HepG2 (cell line): ENCODE measurements around the gene CNOT2. TPM values are rescaled to one million over a fixed set of nuclear protein-coding genes. Genes with fewer than 3 reads are reported as not detected.

ENCODE experiments used
- ATAC-seq: fragments of 200-7000 bp; cut with Tn5 transposase; 3 replicates; pipeline ENCODE4 v1.9.1; 2020; ENCODE audit warnings: mild to moderate bottlenecking, moderate library complexity
- BruUV-seq: library from RNA; stranded (reverse); fragments of 400-500 nt; replicated peaks from 2 replicates; lab custom pipeline; 2021; lab: Mats Ljungman, UMichigan
- CTCF ChIA-PET: fragments of 300-600 bp; formaldehyde crosslinking; extraction: SDS; loops from one replicate; lab custom pipeline; 2021; ENCODE audit warnings: low total read pairs, inconsistent platforms, low intra/inter-chr PET ratio; lab: Yijun Ruan, JAX
- POLR2A ChIA-PET: fragments of 350-600 bp; sonication (Branson Sonifier 250); formaldehyde crosslinking; loops from one replicate; lab custom pipeline; 2020; ENCODE audit warnings: antibody characterized with exemption, inconsistent platforms; lab: Yijun Ruan, JAX
- DNase-seq: peaks from one replicate; pipeline ENCODE4 v3.0.0-alpha.2; 2015; ENCODE audit warnings: low spot score
- FAIRE-seq: peaks from 3 replicates; lab custom pipeline; 2011; peaks lifted over from hg19 to GRCh38; lab: Jason Lieb, UNC
- H2AFZ ChIP-seq: one replicate; pipeline ENCODE4 v1.6.1; 2011; ENCODE audit warnings: low read length, inconsistent platforms
- H3K27ac ChIP-seq: fragments of 300-600 bp; 3 replicates; pipeline ENCODE4 v1.8.0; 2011; ENCODE audit warnings: mixed run types, mild to moderate bottlenecking, mixed read lengths, low read length, inconsistent platforms; ENCODE audit not compliant: insufficient read depth; ENCODE audit errors: extremely low read length
- H3K27me3 ChIP-seq, 2 experiments: fragments of 200-600 bp in 1 of 2; 2 replicates in 1 of 2; 3 replicates in 1 of 2; pipeline versions ENCODE4 v1.6.0 to v1.8.0; 2011; ENCODE audit warnings: low read length in 2 of 2, mild to moderate bottlenecking in 2 of 2, moderate library complexity in 2 of 2, inconsistent platforms in 1 of 2; ENCODE audit not compliant: insufficient read depth in 2 of 2, control insufficient read depth in 1 of 2
- H3K36me3 ChIP-seq, 2 experiments: fragments of 200-600 bp in 1 of 2; replicated peaks in 1 of 2; 2 replicates in 1 of 2; 3 replicates in 1 of 2; pipeline versions ENCODE4 v1.5.1 to v1.8.0; 2011; ENCODE audit warnings: low read length in 2 of 2, inconsistent platforms in 1 of 2; ENCODE audit not compliant: insufficient read depth in 2 of 2, control insufficient read depth in 1 of 2
- H3K4me1 ChIP-seq: 2 replicates; pipeline ENCODE4 v1.5.1; 2012; ENCODE audit warnings: low read length, inconsistent platforms; ENCODE audit not compliant: insufficient read depth
- H3K4me2 ChIP-seq: 2 replicates; pipeline ENCODE4 v1.6.0; 2011; ENCODE audit warnings: low read depth, low read length, inconsistent platforms
- H3K4me3 ChIP-seq, 3 experiments: fragments of 200-600 bp in 1 of 3; sonication (generic), shearing (Covaris generic) in 1 of 3; replicated peaks in 1 of 3; 2 replicates each; pipeline ENCODE4 v1.5.1; 2011 to 2016; ENCODE audit warnings: low read length in 3 of 3, inconsistent platforms in 2 of 3, low read depth in 2 of 3, mild to moderate bottlenecking in 2 of 3, control low read depth in 1 of 3, mixed read lengths in 1 of 3; ENCODE audit not compliant: insufficient read depth in 1 of 3
- H3K79me2 ChIP-seq: one replicate; pipeline ENCODE4 v1.6.1; 2011; ENCODE audit warnings: low read length, inconsistent platforms; ENCODE audit not compliant: insufficient read depth
- H3K9ac ChIP-seq: 2 replicates; pipeline ENCODE4 v1.6.0; 2011; ENCODE audit warnings: mild to moderate bottlenecking, low read depth, low read length, inconsistent platforms; ENCODE audit not compliant: insufficient read depth
- H3K9me3 ChIP-seq: 2 replicates; pipeline ENCODE4 v1.5.1; 2012; ENCODE audit warnings: mild to moderate bottlenecking, low read length
- H4K20me1 ChIP-seq: 2 replicates; pipeline ENCODE4 v1.6.0; 2011; ENCODE audit warnings: inconsistent platforms, mild to moderate bottlenecking, low read length, moderate library complexity; ENCODE audit not compliant: insufficient read depth
- AHR ChIP-seq: IDR thresholded peaks from 2 replicates; pipeline ENCODE4 v1.6.1; 2018; ENCODE audit warnings: missing genetic modification reagents, missing compliant biosample characterization
- ELF3 ChIP-seq: IDR thresholded peaks from 2 replicates; pipeline ENCODE4 v1.6.1; 2016; ENCODE audit warnings: missing genetic modification reagents, missing compliant biosample characterization
- HMGA1 ChIP-seq: sonication (generic); formaldehyde crosslinking; conservative IDR thresholded peaks from 2 replicates; pipeline ENCODE4 v1.4.0; 2020; ENCODE audit warnings: missing genetic modification reagents
- MED8 ChIP-seq: sonication (generic); formaldehyde crosslinking; IDR thresholded peaks from 2 replicates; pipeline ENCODE4 v1.8.1; 2023; ENCODE audit warnings: mild to moderate bottlenecking, missing genetic modification reagents; ENCODE audit not compliant: insufficient replicate concordance
- NFE2L1 ChIP-seq: sonication (generic); formaldehyde crosslinking; IDR thresholded peaks from 2 replicates; pipeline ENCODE4 v1.4.0; 2020; ENCODE audit warnings: missing genetic modification reagents, mild to moderate bottlenecking, borderline replicate concordance
- NR2F6 ChIP-seq, 2 experiments: IDR thresholded peaks; 2 replicates each; pipeline ENCODE4 v1.6.1; 2016; ENCODE audit warnings: antibody characterized with exemption in 1 of 2, mild to moderate bottlenecking in 1 of 2
- RCOR2 ChIP-seq: IDR thresholded peaks from 2 replicates; pipeline ENCODE4 v1.6.1; 2016; ENCODE audit warnings: missing biosample characterization, missing genetic modification reagents
- SP4 ChIP-seq: sonication (generic); formaldehyde crosslinking; IDR thresholded peaks from 2 replicates; pipeline ENCODE4 v1.8.1; 2023; ENCODE audit warnings: mild to moderate bottlenecking, missing genetic modification reagents
- ZNF10 ChIP-seq: sonication (generic); formaldehyde crosslinking; IDR thresholded peaks from 2 replicates; pipeline ENCODE4 v1.4.0; 2020; ENCODE audit warnings: mild to moderate bottlenecking, low read depth, missing genetic modification reagents, borderline replicate concordance
- ZNF180 ChIP-seq: sonication (generic); formaldehyde crosslinking; IDR thresholded peaks from 2 replicates; pipeline ENCODE4 v1.4.0; 2020; ENCODE audit warnings: low read depth, missing genetic modification reagents, borderline replicate concordance
- ZNF232 ChIP-seq: sonication (generic); formaldehyde crosslinking; IDR thresholded peaks from 2 replicates; pipeline ENCODE4 v1.4.0; 2020; ENCODE audit warnings: missing genetic modification reagents, borderline replicate concordance
- ZNF570 ChIP-seq: sonication (generic); formaldehyde crosslinking; IDR thresholded peaks from 2 replicates; pipeline ENCODE4 v1.4.0; 2020; ENCODE audit warnings: mild to moderate bottlenecking, missing genetic modification reagents, borderline replicate concordance
- ZNF607 ChIP-seq: sonication (generic); formaldehyde crosslinking; IDR thresholded peaks from 2 replicates; pipeline ENCODE4 v1.5.1; 2020; ENCODE audit warnings: missing genetic modification reagents, mild to moderate bottlenecking, borderline replicate concordance
- ZNF841 ChIP-seq: sonication (generic); formaldehyde crosslinking; IDR thresholded peaks from 2 replicates; pipeline ENCODE4 v1.8.1; 2023; ENCODE audit warnings: missing genetic modification reagents, borderline replicate concordance
- in situ Hi-C: cut with HindIII; loops from 2 replicates; pipeline ENCODE4 v1.10.0; 2017; ENCODE audit warnings: low pct_unique_long_range_greater_than_20kb; ENCODE audit not compliant: extremely low pct_ligation_motif_present
- intact Hi-C: fragments of 100-400 bp; cut with micrococcal nuclease; formaldehyde crosslinking; loops from one replicate; pipeline ENCODE4 v1.10.0; 2022; ENCODE audit not compliant: unreplicated experiment
- polyA plus RNA-seq, 8 experiments: library from polyadenylated mRNA; depleted of rRNA in 3 of 8; stranded (reverse) in 7 of 8; unstranded in 1 of 8; fragments of >200 nt; fragmentation: Illumina TruSeq in 4 of 8; extraction: Trizol in 4 of 8; gene quantifications; 2 replicates each; pipeline versions ENCODE4 v1.2.1 to v1.2.3, GENCODE V29; 2011 to 2016; ENCODE audit warnings: low read depth in 4 of 8, missing spikeins in 1 of 8, mixed read lengths in 1 of 8; ENCODE audit not compliant: insufficient read depth in 1 of 8
- total RNA-seq, 5 experiments: library from RNA; depleted of rRNA; stranded (reverse); fragments of >200 nt; fragmentation: Illumina TruSeq; extraction: Trizol; gene quantifications; 2 replicates each; pipeline ENCODE4 v1.2.3, GENCODE V29; 2016; ENCODE audit warnings: low read depth in 1 of 5
- TF ChIP-seq, protein P1 (sequence below): sonication (generic); formaldehyde crosslinking; IDR thresholded peaks from 2 replicates; pipeline ENCODE4 v1.5.1; 2020; ENCODE audit warnings: mild to moderate bottlenecking, missing genetic modification reagents, borderline replicate concordance
- TF ChIP-seq, protein P2 (sequence below): sonication (generic); formaldehyde crosslinking; conservative IDR thresholded peaks from 2 replicates; pipeline ENCODE4 v1.4.0; 2020; ENCODE audit warnings: missing genetic modification reagents
- TF ChIP-seq, protein P3 (sequence below): IDR thresholded peaks from 2 replicates; pipeline ENCODE4 v1.6.1; 2016; ENCODE audit warnings: missing biosample characterization, missing genetic modification reagents, low read depth

Gene CNOT2
- total and polyA plus RNA-seq, 2 of the 13 experiments (the other 11 are each of a cell fraction or from before 2014, with no cell fraction given): 54.5 to 76.6 TPM

DNA sequence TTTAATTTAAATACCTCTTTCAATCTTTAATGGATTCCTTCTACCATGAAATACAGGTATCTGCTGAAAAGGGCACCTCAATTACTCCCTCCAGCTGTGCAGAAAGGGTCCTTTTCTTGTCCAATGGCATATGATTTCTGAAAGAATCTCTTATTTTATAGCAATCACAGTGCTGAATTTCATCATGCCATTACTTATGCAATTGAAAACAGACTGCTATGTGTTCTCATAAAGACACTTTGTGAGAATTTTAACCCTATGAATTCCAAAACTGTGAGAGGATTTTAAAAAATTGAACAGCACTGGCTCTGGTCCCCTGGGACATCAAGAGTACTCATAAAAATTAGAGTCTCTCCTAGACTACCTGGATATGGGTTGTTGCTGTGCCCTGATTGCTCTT lies 45.9 kb upstream of the CNOT2 start:
- POLR2A ChIA-PET: no interaction called here
- ATAC-seq: no peak
- no peak for TF ChIP-seq RCOR2
- TF ChIP-seq, protein P1, sequence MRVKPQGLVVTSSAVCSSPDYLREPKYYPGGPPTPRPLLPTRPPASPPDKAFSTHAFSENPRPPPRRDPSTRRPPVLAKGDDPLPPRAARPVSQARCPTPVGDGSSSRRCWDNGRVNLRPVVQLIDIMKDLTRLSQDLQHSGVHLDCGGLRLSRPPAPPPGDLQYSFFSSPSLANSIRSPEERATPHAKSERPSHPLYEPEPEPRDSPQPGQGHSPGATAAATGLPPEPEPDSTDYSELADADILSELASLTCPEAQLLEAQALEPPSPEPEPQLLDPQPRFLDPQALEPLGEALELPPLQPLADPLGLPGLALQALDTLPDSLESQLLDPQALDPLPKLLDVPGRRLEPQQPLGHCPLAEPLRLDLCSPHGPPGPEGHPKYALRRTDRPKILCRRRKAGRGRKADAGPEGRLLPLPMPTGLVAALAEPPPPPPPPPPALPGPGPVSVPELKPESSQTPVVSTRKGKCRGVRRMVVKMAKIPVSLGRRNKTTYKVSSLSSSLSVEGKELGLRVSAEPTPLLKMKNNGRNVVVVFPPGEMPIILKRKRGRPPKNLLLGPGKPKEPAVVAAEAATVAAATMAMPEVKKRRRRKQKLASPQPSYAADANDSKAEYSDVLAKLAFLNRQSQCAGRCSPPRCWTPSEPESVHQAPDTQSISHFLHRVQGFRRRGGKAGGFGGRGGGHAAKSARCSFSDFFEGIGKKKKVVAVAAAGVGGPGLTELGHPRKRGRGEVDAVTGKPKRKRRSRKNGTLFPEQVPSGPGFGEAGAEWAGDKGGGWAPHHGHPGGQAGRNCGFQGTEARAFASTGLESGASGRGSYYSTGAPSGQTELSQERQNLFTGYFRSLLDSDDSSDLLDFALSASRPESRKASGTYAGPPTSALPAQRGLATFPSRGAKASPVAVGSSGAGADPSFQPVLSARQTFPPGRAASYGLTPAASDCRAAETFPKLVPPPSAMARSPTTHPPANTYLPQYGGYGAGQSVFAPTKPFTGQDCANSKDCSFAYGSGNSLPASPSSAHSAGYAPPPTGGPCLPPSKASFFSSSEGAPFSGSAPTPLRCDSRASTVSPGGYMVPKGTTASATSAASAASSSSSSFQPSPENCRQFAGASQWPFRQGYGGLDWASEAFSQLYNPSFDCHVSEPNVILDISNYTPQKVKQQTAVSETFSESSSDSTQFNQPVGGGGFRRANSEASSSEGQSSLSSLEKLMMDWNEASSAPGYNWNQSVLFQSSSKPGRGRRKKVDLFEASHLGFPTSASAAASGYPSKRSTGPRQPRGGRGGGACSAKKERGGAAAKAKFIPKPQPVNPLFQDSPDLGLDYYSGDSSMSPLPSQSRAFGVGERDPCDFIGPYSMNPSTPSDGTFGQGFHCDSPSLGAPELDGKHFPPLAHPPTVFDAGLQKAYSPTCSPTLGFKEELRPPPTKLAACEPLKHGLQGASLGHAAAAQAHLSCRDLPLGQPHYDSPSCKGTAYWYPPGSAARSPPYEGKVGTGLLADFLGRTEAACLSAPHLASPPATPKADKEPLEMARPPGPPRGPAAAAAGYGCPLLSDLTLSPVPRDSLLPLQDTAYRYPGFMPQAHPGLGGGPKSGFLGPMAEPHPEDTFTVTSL (CRISPR knock-in tag): no peak
- TF ChIP-seq ZNF607 (CRISPR knock-in tag): no peak
- TF ChIP-seq ZNF180 (CRISPR knock-in tag): no peak
- no peak for TF ChIP-seq ZNF232 (CRISPR knock-in tag)
- TF ChIP-seq ZNF841 (CRISPR knock-in tag): no peak
- TF ChIP-seq ZNF10 (CRISPR knock-in tag): no peak
- TF ChIP-seq HMGA1 (CRISPR knock-in tag): no peak
- TF ChIP-seq AHR (CRISPR knock-in tag): no peak
- no peak for TF ChIP-seq MED8 (CRISPR knock-in tag)
- TF ChIP-seq NFE2L1 (CRISPR knock-in tag): no peak
- no peak for TF ChIP-seq NR2F6 (IDR thresholded peaks at IDR 0.05)
- no peak for TF ChIP-seq NR2F6 (CRISPR knock-in tag; IDR thresholded peaks at IDR 0.05)
- TF ChIP-seq, protein P2, sequence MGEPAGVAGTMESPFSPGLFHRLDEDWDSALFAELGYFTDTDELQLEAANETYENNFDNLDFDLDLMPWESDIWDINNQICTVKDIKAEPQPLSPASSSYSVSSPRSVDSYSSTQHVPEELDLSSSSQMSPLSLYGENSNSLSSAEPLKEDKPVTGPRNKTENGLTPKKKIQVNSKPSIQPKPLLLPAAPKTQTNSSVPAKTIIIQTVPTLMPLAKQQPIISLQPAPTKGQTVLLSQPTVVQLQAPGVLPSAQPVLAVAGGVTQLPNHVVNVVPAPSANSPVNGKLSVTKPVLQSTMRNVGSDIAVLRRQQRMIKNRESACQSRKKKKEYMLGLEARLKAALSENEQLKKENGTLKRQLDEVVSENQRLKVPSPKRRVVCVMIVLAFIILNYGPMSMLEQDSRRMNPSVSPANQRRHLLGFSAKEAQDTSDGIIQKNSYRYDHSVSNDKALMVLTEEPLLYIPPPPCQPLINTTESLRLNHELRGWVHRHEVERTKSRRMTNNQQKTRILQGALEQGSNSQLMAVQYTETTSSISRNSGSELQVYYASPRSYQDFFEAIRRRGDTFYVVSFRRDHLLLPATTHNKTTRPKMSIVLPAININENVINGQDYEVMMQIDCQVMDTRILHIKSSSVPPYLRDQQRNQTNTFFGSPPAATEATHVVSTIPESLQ (CRISPR knock-in tag): no peak
- TF ChIP-seq ZNF570 (CRISPR knock-in tag): no peak
- TF ChIP-seq SP4 (CRISPR knock-in tag): no peak
- TF ChIP-seq, protein P3, sequence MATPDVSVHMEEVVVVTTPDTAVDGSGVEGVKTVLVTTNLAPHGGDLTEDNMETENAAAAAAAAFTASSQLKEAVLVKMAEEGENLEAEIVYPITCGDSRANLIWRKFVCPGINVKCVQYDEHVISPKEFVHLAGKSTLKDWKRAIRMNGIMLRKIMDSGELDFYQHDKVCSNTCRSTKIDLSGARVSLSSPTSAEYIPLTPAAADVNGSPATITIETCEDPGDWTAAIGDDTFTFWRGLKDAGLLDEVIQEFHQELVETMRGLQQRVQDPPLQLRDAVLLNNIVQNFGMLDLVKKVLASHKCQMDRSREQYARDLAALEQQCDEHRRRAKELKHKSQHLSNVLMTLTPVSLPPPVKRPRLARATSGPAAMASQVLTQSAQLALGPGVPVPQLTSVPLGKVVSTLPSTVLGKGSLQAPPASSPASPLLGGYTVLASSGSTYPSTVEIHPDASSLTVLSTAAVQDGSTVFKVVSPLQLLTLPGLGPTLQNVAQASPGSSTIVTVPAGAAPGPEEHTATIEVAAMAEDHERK (CRISPR knock-in tag): no peak
- no peak for TF ChIP-seq ELF3 (CRISPR knock-in tag)
- no peak overlapping the region for H2AFZ ChIP-seq
- H3K4me1 ChIP-seq: no peaks in the 10 kb centered on the region
- CTCF ChIA-PET: no interaction called here
- no peak overlapping the region for H3K9ac ChIP-seq
- no peaks in the 10 kb centered on the region for H3K36me3 ChIP-seq
- BruUV-seq: no TSS peak
- H3K4me2 ChIP-seq: no peak overlapping the region
- H3K27me3 ChIP-seq: no peaks in the 10 kb centered on the region; a peak in 1 of 5 replicates
- no peak overlapping the region for H3K27ac ChIP-seq
- H3K4me3 ChIP-seq: no peak overlapping the region
- H4K20me1 ChIP-seq: no peaks in the 10 kb centered on the region
- intact Hi-C loops: no loop called here
- in situ Hi-C loops: no loop called here
- H3K79me2 ChIP-seq: no peaks in the 10 kb centered on the region
- H3K9me3 ChIP-seq: no peaks in the 10 kb centered on the region
- FAIRE-seq: no peak
- no peak for DNase-seq
